Germinal center (tissue), 1 donor: ENCODE data around the gene KANSL1L.

Source experiments
- DNase-seq: peaks from one replicate; pipeline ENCODE4 v3.0.0; 2012; ENCODE audit warnings: mixed read lengths, low spot score

KANSL1L gene

GRCh38 chr2:210072922-210073509 is 98.2 kb downstream of the KANSL1L start:
- DNase-seq, result no peak

GRCh38 chr2:210072493-210072892 is 98.7 kb downstream of the KANSL1L start:
- no peak for DNase-seq

GRCh38 chr2:210063306-210063705 is 107.9 kb downstream of the KANSL1L start:
- no peak for DNase-seq

- no peak for DNase-seq
Observed at GRCh38 chr2:210055825-210056224, 115.4 kb downstream of the KANSL1L start.

- no peak for DNase-seq
Observed at GRCh38 chr2:210054696-210055095, 116.5 kb downstream of the KANSL1L start.

- DNase-seq, result no peak
Observed at GRCh38 chr2:210050885-210051284, 120.3 kb downstream of the KANSL1L start.

GRCh38 chr2:210049831-210050230 is 121.4 kb downstream of the KANSL1L start:
- no peak for DNase-seq

GRCh38 chr2:210046851-210047500 is 124.2 kb downstream of the KANSL1L start:
- DNase-seq, result no peak

GRCh38 chr2:210038078-210038477 is 133.1 kb downstream of the KANSL1L start:
- no peak for DNase-seq

- DNase-seq, result no peak
Observed at GRCh38 chr2:210035679-210036078, 135.5 kb downstream of the KANSL1L start.

- DNase-seq, result no peak
Observed at GRCh38 chr2:210034087-210034683, 137.0 kb downstream of the KANSL1L start.

GRCh38 chr2:210028178-210028577 is 143.0 kb downstream of the KANSL1L start:
- no peak for DNase-seq

GRCh38 chr2:210027608-210028007 is 143.6 kb downstream of the KANSL1L start:
- DNase-seq, result no peak

GRCh38 chr2:210022824-210023223 is 148.4 kb downstream of the KANSL1L start:
- no peak for DNase-seq

- no peak for DNase-seq
Observed at GRCh38 chr2:210020138-210020537, 151.1 kb downstream of the KANSL1L start.

GRCh38 chr2:210009896-210010295 is 161.3 kb downstream of the KANSL1L start:
- DNase-seq, result no peak

GRCh38 chr2:210009126-210009525 is 162.1 kb downstream of the KANSL1L start:
- no peak for DNase-seq

- DNase-seq, result no peak
Observed at GRCh38 chr2:210007895-210008294, 163.3 kb downstream of the KANSL1L start.

GRCh38 chr2:210004881-210005280 is 166.3 kb downstream of the KANSL1L start:
- peak; percentile 5 for DNase-seq

GRCh38 chr2:210003359-210003758 is 167.8 kb downstream of the KANSL1L start:
- peak; percentile 6 for DNase-seq

GRCh38 chr2:210002158-210003157 is 168.8 kb downstream of the KANSL1L start, which contains the start of gene RPE:
TSS of gene RPE (plus strand) at chr2:210002638. CDS start at chr2:210002662, 24 bp downstream.
- peak; percentile 93 for DNase-seq
